VCaP (cell line): ENCODE results near the gene PCNX2.
A peak's percentile ranks its signal among the peaks of the same experiment; 100 is the strongest.

ENCODE experiments used
- H3K27ac ChIP-seq: fragments of 450-650 bp; 2 replicates; pipeline ENCODE4 v1.5.1; 2017
- CTCF ChIP-seq: fragments of 450-650 bp; conservative IDR thresholded peaks from 2 replicates; pipeline ENCODE4 v1.5.1; 2017; ENCODE audit warnings: mild to moderate bottlenecking, moderate library complexity

Gene PCNX2

GRCh38 chr1:233327651-233328141, 32.2 kb upstream of the PCNX2 start, which contains the start of gene MAP3K21:
MAP3K21 (plus strand) TSS chr1:233327724; CDS start chr1:233328029, 305 bp downstream.
- no peak for TF ChIP-seq CTCF

DNA sequence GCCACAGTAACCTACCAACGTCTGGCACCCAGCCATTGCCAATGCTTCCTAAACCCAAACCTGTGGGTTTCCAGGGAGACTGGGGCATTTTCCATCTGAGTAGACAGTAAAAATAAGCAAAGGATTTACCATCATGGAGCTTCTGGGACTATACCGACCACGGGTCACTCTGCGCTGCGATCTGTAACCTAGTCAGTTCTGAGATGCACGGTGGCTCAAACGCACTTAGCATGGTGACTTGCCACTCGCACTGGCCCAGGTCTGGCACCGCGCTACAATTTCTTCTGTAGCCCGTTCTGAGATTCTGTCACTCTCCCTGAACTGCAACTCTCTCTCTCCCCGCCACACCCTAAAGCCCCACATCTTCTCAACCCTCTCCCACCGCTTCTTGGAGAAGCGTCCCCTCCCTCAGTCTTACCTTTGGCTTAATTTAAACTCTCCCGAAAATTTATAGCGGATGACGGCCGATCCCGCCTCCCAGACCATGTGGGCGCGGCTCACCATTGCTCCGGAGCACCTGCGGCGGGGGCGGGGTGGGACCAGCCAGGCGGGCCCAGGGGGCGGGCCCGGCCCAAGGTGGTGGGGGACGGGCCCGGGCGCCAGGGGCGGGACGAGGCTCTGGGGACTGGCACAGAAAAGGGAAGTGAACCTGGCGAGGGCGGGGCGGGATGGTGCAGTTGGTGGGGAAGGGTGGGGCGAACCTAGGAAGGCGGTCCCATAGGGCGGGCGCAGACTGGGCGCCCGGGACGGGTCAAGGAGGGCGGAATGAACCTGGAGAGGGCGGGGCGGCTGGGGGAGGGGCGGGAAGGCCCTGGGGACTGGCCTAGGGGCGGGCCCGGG, 31.5 kb upstream of the PCNX2 start:
- peak overlapping the region; percentile 94 for H3K27ac ChIP-seq
- no peak for TF ChIP-seq CTCF

More at GRCh38 chr1:233327651-233328141, 32.2 kb upstream of the PCNX2 start, which contains the start of gene MAP3K21:
- H3K27ac ChIP-seq: peak within 1 kb of the TSS; percentile 94

DNA sequence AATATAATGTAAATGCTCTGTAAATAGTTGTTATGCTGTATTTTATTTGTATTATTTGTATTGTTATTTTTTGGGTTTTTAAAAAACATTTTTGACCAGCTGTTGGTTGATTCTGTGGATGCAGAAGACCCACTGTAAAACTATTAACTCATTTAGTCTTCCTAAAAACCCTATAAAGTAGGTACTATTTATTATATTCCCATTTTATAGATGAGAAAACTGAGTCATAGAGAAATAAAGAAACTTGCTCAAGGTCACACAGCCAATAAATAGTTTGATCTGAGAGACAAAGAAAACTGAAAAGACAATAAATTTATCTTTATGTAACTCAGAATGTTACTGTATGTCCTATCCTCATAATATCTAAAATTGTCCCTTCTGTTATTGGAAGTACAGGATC, 30.8 kb upstream of the PCNX2 start:
- peak overlapping the region; percentile 94 for H3K27ac ChIP-seq
- TF ChIP-seq CTCF: no peak

- H3K27ac ChIP-seq: no peak overlapping the region
- no peak for TF ChIP-seq CTCF
Measured at GRCh38 chr1:233323718-233324117, 28.2 kb upstream of the PCNX2 start.

- TF ChIP-seq CTCF: no peak
- H3K27ac ChIP-seq: no peak overlapping the region
Measured at GRCh38 chr1:233320023-233320422, 24.5 kb upstream of the PCNX2 start.

DNA sequence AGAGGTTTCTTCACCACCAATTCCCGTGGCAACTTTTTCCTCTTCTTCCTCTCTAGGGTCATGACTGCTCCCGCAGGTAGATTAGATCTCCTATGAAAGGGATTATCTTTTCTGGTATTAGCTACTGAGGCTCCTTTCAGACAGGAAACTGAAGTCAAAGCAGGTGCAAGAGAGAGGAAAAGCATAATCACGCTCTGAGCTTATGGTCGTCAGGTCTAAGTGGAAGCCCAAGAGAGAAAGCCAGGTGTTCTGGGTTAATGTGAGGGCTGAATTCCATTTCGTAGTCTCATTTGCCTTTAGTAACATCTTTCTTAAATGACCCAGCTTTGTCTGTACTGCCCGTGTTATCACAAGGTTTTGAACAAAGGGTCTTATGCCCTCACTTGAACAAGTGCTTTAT, 23.7 kb upstream of the PCNX2 start:
- H3K27ac ChIP-seq: no peak overlapping the region
- no peak for TF ChIP-seq CTCF

- no peak overlapping the region for H3K27ac ChIP-seq
- TF ChIP-seq CTCF: no peak
Measured at GRCh38 chr1:233316473-233316872, 20.9 kb upstream of the PCNX2 start.
